Vagina (tissue), 2 donors: Measurements from ENCODE around the gene KANK4. TPM values are rescaled to one million over a fixed set of nuclear protein-coding genes. Genes with fewer than 3 reads are reported as not detected.

Experiments used
- DNase-seq, 2 donors: peaks; one replicate each; pipeline ENCODE4 v3.0.0-alpha.2; 2017; ENCODE audit errors: extremely low spot score in 2 of 2
- H3K27ac ChIP-seq: fragments of 200-600 bp; sonication (generic); one replicate; pipeline ENCODE4 v1.5.1; 2019
- H3K27me3 ChIP-seq: fragments of 200-600 bp; sonication (generic); one replicate; pipeline ENCODE4 v1.5.1; 2019
- H3K36me3 ChIP-seq, 2 donors: fragments of 200-600 bp; sonication (generic); one replicate each; pipeline ENCODE4 v1.5.1; 2017 to 2019
- H3K4me1 ChIP-seq: fragments of 200-600 bp; sonication (generic); one replicate; pipeline ENCODE4 v1.5.1; 2019
- H3K4me3 ChIP-seq, 2 donors: fragments of 200-600 bp; sonication (generic); 1 replicate in 1 of 2; 2 replicates in 1 of 2; pipeline ENCODE4 v1.5.1; 2016 to 2019
- H3K9me3 ChIP-seq: fragments of 200-600 bp; sonication (generic); one replicate; pipeline ENCODE4 v1.5.1; 2019
- CTCF ChIP-seq, 3 experiments: fragments of 450-650 bp in 2 of 3; fragments of 200-600 bp in 1 of 3; sonication (generic) in 1 of 3; IDR thresholded peaks; one replicate each; pipeline ENCODE4 v1.5.1; 2017 to 2019; ENCODE audit warnings: antibody characterized with exemption in 3 of 3, mild to moderate bottlenecking in 2 of 3, moderate library complexity in 2 of 3
- POLR2A ChIP-seq, 2 donors: fragments of 450-650 bp; IDR thresholded peaks; one replicate each; pipeline ENCODE4 v1.6.1; 2017; ENCODE audit warnings: antibody characterized with exemption in 2 of 2, mild to moderate bottlenecking in 2 of 2, moderate library complexity in 2 of 2
- POLR2AphosphoS5 ChIP-seq, 2 donors: sonication (generic); formaldehyde crosslinking; IDR thresholded peaks; one replicate each; pipeline ENCODE4 v1.9.0; 2017; ENCODE audit warnings: antibody characterized with exemption in 2 of 2, mild to moderate bottlenecking in 2 of 2, low read depth in 1 of 2; ENCODE audit not compliant: insufficient read depth in 1 of 2
- intact Hi-C: fragments of 100-400 bp; cut with DNase I; formaldehyde crosslinking; loops from one replicate; pipeline ENCODE4 v1.15.1; 2023
- total RNA-seq: library from RNA; depleted of rRNA; stranded (reverse); fragments of >200 nt; gene quantifications from one replicate; pipeline ENCODE4 v1.2.3, GENCODE V29; 2016

Gene KANK4
- total RNA-seq, 1 donor from 2014 or later = 1.2 TPM

- no peaks in the 10 kb centered on the region for H3K36me3 ChIP-seq
- no peaks in the 10 kb centered on the region for H3K9me3 ChIP-seq
- no peak overlapping the region for H3K4me3 ChIP-seq
- no peaks in the 10 kb centered on the region for H3K27me3 ChIP-seq
- H3K4me1 ChIP-seq = no peaks in the 10 kb centered on the region
- TF ChIP-seq POLR2A (IDR thresholded peaks at IDR 0.05) = no peak
- TF ChIP-seq POLR2AphosphoS5 (IDR thresholded peaks at IDR 0.05; ENCODE audit: insufficient read depth in 1 of 2, low read depth in 1 of 2) = no peak
- no peak for TF ChIP-seq CTCF (IDR thresholded peaks at IDR 0.05)
- H3K27ac ChIP-seq = no peak overlapping the region
- intact Hi-C loops = no loop called here
- DNase-seq = no peak
These were observed 90.4 kb downstream of the KANK4 start for GRCh38 chr1:62228883-62229187.

GRCh38 chr1:62228136-62228882 is 90.9 kb downstream of the KANK4 start:
- H3K36me3 ChIP-seq = no peaks in the 10 kb centered on the region
- H3K4me3 ChIP-seq = no peak overlapping the region
- TF ChIP-seq POLR2AphosphoS5 (IDR thresholded peaks at IDR 0.05; ENCODE audit: insufficient read depth in 1 of 2, low read depth in 1 of 2) (no peak), CTCF (IDR thresholded peaks at IDR 0.05) (no peak), POLR2A (IDR thresholded peaks at IDR 0.05) (no peak)
- no peaks in the 10 kb centered on the region for H3K9me3 ChIP-seq
- H3K27me3 ChIP-seq = no peaks in the 10 kb centered on the region
- DNase-seq = no peak
- H3K4me1 ChIP-seq = no peaks in the 10 kb centered on the region
- intact Hi-C loops = no loop called here
- no peak overlapping the region for H3K27ac ChIP-seq

- no peaks in the 10 kb centered on the region for H3K4me1 ChIP-seq
- no peak for DNase-seq
- H3K4me3 ChIP-seq = no peak overlapping the region
- TF ChIP-seq CTCF (IDR thresholded peaks at IDR 0.05) (no peak), POLR2AphosphoS5 (IDR thresholded peaks at IDR 0.05; ENCODE audit: insufficient read depth in 1 of 2, low read depth in 1 of 2) (no peak), POLR2A (IDR thresholded peaks at IDR 0.05) (no peak)
- no peak overlapping the region for H3K27ac ChIP-seq
- intact Hi-C loops = no loop called here
- H3K36me3 ChIP-seq = no peaks in the 10 kb centered on the region
- no peaks in the 10 kb centered on the region for H3K27me3 ChIP-seq
- no peaks in the 10 kb centered on the region for H3K9me3 ChIP-seq
These were observed 91.7 kb downstream of the KANK4 start for GRCh38 chr1:62227496-62227895.

- DNase-seq = no peak
- Histone ChIP-seq H3K4me1 (no peaks in the 10 kb centered on the region), H3K27me3 (no peaks in the 10 kb centered on the region), H3K9me3 (no peaks in the 10 kb centered on the region), H3K4me3 (no peak overlapping the region), H3K27ac (no peak overlapping the region), H3K36me3 (no peaks in the 10 kb centered on the region)
- no peak for TF ChIP-seq CTCF (IDR thresholded peaks at IDR 0.05)
- intact Hi-C loops = no loop called here
These were observed 95.1 kb downstream of the KANK4 start for GRCh38 chr1:62224182-62224581.

- no peak for DNase-seq
- no peaks in the 10 kb centered on the region for H3K4me1 ChIP-seq
- H3K4me3 ChIP-seq = no peak overlapping the region
- no peak for TF ChIP-seq POLR2AphosphoS5 (IDR thresholded peaks at IDR 0.05; ENCODE audit: insufficient read depth in 1 of 2, low read depth in 1 of 2)
- TF ChIP-seq POLR2A (IDR thresholded peaks at IDR 0.05) = no peak
- TF ChIP-seq CTCF (IDR thresholded peaks at IDR 0.05) = no peak
- no peaks in the 10 kb centered on the region for H3K27me3 ChIP-seq
- H3K27ac ChIP-seq = no peak overlapping the region
- intact Hi-C loops = no loop called here
- no peaks in the 10 kb centered on the region for H3K36me3 ChIP-seq
- no peaks in the 10 kb centered on the region for H3K9me3 ChIP-seq
These were observed 96.9 kb downstream of the KANK4 start for GRCh38 chr1:62222321-62222720.
